Astrocyte of the cerebellum (primary cell): ENCODE data around the gene RBM11.

ENCODE experiments used
- DNase-seq: peaks from one replicate; pipeline ENCODE4 v3.0.0-alpha.2; 2011; ENCODE audit warnings: low read depth
- H3K4me3 ChIP-seq: 2 replicates; pipeline ENCODE4 v1.5.1; 2011; ENCODE audit warnings: mild to moderate bottlenecking, low read depth, low read length, moderate library complexity
- CTCF ChIP-seq: IDR thresholded peaks from 2 replicates; pipeline ENCODE4 v1.5.1; 2012; ENCODE audit warnings: low read length, low read depth, moderate library complexity, mild to moderate bottlenecking; ENCODE audit errors: missing control alignments
- in situ Hi-C: cut with HindIII; loops from 2 replicates; pipeline ENCODE4 v1.10.0; 2017; ENCODE audit warnings: low sequenced_read_pairs

RBM11 gene

GRCh38 chr21:14229399-14229798 is 13.4 kb downstream of the RBM11 start:
- TF ChIP-seq CTCF, result no peak
- no peak for DNase-seq
- no peak overlapping the region for H3K4me3 ChIP-seq
- in situ Hi-C loops, result no loop called here

DNA sequence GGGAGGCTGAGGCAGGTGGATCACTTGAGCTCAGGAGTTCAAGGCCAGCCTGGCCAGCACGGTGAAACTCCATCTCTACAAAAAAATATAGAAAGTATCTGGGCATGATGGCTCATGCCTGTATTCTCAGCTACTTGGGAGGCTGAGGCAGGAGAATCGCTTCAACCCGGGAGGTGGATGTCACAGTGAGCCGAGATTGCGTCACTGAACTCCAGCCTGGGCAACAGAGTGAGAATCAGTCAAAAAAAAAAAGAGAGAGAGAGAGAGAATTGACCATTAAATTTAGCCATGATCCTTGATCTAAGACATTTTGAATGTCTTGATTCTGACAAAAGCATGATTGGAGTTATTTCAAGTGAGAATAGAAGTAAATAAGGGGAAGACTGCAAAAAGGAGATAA is 19.1 kb downstream of the RBM11 start:
- no peak for TF ChIP-seq CTCF
- in situ Hi-C loops, result no loop called here
- H3K4me3 ChIP-seq, result no peak overlapping the region
- DNase-seq, result no peak

DNA sequence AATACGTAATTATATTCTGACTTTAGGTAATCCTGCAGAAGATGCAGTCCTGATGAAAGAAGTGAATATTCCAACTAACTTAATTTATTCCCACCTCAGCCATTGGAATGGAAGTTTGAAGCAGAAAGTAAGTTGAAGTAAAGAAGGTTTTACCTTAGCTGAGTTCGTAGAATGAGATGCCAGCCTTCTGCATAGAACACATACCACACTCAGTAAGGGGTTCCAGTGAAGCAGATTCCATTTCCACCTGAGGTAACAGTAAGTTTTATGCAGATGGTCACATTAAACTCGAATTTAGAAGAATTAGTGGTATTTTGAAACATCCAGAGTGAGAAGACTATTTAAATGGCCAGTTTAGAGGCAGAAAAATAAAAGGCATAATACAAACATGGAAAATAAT is 20.2 kb downstream of the RBM11 start:
- in situ Hi-C loops, result no loop called here
- DNase-seq, result no peak
- no peak overlapping the region for H3K4me3 ChIP-seq
- TF ChIP-seq CTCF, result no peak

GRCh38 chr21:14239281-14239680 is 23.3 kb downstream of the RBM11 start:
- in situ Hi-C loops, result no loop called here

GRCh38 chr21:14241297-14241696 is 25.3 kb downstream of the RBM11 start:
- no peak for DNase-seq
- in situ Hi-C loops, result no loop called here
- no peak for TF ChIP-seq CTCF
- H3K4me3 ChIP-seq, result no peak overlapping the region

More at GRCh38 chr21:14239281-14239680, 23.3 kb downstream of the RBM11 start:
- DNase-seq, result no peak
- H3K4me3 ChIP-seq, result no peak overlapping the region
- TF ChIP-seq CTCF, result no peak

GRCh38 chr21:14243461-14243860 is 27.5 kb downstream of the RBM11 start:
- H3K4me3 ChIP-seq, result no peak overlapping the region
- DNase-seq, result no peak
- in situ Hi-C loops, result no loop called here
- no peak for TF ChIP-seq CTCF

GRCh38 chr21:14243874-14244273 is 27.9 kb downstream of the RBM11 start:
- in situ Hi-C loops, result no loop called here
- TF ChIP-seq CTCF, result no peak
- DNase-seq, result no peak
- H3K4me3 ChIP-seq, result no peak overlapping the region
